8988T (cell line): ENCODE data around the gene COL20A1.

Experiments used
- DNase-seq: peaks from one replicate; pipeline ENCODE4 v3.0.0; 2011

Gene COL20A1

GRCh38 chr20:63351811-63352591, 59.0 kb downstream of the COL20A1 start:
- no peak for DNase-seq

- DNase-seq = no peak
These were observed 59.8 kb downstream of the COL20A1 start for GRCh38 chr20:63352811-63353221.

DNA sequence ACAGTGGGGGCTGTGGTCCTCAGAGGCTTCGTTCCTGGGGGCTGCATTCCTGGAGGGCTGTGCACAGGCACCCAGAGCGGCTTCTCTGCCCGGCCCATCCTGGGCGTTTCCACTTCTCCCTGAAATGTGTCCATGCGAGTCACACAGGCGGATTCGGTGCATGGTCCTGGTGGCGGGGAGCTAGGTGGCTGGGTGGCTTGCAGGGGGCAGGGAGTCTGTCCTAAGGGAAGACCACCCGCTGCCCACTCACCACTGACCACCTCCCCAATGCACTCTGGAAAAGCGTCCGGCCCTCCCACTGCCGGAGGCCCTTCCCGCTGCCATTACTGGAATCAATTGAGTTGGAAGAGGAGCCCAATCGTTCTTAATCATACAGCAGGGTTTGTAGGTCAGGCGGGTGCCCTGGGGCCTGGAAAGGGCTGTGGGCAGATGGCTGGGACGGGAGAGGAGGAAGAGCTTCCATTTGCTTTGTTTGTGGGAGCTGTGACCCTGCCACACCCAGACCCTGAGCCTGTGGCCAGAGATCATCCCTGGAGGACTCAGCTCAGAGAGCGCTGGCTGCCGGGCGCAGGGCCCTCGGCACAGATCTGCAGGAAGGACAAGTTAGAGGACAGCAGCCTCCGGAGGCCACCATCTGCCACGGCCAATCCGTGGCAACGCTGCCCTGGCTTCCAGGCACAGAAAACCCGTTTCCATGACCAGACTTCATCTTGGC, 61.8 kb downstream of the COL20A1 start:
- DNase-seq = no peak

GRCh38 chr20:63355781-63356295, 62.9 kb downstream of the COL20A1 start:
- no peak for DNase-seq

DNA sequence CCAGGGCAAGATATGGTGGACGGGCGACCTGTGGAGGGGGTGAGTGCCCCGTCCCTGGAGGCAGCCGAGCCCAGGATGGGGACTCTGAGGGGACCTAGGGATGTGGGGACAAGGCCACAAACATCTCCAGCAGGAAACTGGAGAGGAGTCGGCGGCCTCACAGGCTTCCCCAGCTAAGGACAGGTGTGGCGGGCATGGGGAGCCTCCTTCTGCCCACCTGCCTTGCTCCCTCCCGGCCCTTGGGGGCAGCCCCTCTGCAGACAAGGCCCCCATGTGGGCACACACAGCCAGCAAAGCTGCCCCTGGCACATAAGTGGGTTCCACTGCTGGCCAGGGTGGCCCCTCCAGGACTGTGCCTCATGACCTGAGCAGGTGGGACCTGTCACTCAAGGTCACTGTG, 63.5 kb downstream of the COL20A1 start:
- no peak for DNase-seq

GRCh38 chr20:63356931-63357879, 64.2 kb downstream of the COL20A1 start:
- no peak for DNase-seq

DNA sequence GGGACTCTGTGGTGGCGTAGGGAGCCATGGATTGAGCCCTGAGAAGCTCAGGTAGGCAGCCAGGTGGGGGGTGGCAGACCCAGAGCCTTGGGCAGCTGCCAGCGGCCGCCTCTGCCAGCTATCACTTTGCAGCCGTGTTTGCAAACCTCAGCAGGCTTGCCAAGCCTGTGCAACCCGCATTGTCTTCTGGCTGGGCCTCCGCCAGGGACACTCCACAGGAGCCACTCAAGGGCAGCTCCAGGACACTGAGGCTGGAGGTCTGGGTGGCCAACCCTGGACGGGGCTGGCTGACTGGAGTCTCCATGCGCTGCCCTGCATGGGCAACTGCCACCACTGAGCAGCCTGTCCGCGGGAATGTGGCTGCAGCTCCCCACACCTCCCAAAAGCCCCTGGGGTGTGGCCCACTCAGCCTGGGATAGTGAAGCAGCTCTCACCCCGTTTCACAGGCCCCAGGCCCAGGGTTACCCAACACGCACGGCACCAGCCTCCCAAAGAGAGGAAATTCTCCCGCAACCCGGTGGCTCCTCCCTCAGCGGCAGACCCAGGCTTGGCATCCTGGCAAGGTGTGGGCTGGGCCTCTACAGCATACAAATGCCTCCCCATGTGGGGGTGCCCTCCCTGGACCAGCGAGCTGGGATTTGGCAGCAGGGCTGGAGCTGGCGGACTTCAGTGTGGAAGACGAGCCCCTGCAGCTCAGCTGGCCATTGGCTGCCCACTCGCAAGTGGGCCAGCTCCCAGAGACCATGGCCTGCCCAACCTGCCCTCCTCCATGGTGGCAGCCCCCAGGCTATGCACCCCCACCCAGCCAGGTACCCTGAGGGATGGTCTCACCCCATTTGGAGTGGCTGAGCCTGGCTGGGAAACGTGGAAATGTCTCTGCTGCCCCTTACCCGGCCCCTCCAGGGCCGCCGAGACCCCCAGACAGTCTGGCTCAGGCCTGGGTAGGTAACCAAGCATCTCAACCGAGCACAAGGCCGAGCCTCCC, 65.2 kb downstream of the COL20A1 start:
- no peak for DNase-seq

- DNase-seq = no peak
These were observed 66.4 kb downstream of the COL20A1 start for GRCh38 chr20:63359164-63359934.

- no peak for DNase-seq
These were observed 67.2 kb downstream of the COL20A1 start for GRCh38 chr20:63359937-63360849.

GRCh38 chr20:63360850-63361518, 68.0 kb downstream of the COL20A1 start, which contains the start of gene CHRNA4:
Gene CHRNA4, minus strand, starts transcription at chr20:63361349. Its CDS starts 184 bp downstream, at chr20:63361165.
- no peak for DNase-seq

- DNase-seq = no peak
These were observed 68.8 kb downstream of the COL20A1 start for GRCh38 chr20:63361519-63362435.

GRCh38 chr20:63362436-63363009, 69.5 kb downstream of the COL20A1 start:
- DNase-seq = no peak

GRCh38 chr20:63363013-63363957, 70.3 kb downstream of the COL20A1 start:
- no peak for DNase-seq

DNA sequence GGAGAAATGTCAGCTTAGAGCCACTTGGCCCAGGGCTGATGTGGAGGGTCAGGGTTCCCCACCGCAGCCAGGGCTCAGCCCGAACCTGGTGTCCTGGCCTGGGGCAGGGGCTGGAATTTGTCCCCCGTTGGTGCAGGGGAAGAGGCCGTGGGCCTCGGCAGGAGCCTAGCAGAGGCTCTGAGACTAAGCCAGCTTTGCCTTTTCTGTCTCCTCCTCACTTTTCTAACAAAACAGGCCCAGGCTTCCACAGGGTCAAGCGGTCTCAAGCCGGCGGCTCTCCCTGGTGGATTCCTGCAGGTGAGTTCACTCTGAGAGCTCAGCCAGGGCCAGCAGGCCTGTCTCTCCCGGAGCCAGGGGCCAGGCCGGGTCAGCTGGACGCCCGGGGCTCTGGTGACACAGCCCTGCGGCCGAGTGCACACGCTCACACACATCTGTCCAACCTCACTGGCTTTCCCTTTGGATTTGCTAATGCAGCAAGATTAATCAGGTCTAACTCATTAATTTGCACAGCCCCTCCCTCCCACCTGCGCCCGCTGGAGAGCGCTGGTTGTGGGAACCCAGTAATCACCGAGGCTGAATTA, 71.1 kb downstream of the COL20A1 start:
- no peak for DNase-seq

- DNase-seq = no peak
These were observed 72.0 kb downstream of the COL20A1 start for GRCh38 chr20:63364801-63365585.
